ENCODE data around the gene BAIAP2L1.

- TF ChIP-seq POLR2AphosphoS5 (IDR thresholded peaks at IDR 0.05; ENCODE audit: low read depth, low read length): no peak
- TF ChIP-seq POLR2A (IDR thresholded peaks at IDR 0.05; ENCODE audit: low read depth, low read length): no peak
- no peak for TF ChIP-seq SPI1 (IDR thresholded peaks at IDR 0.05; ENCODE audit: low read depth, low read length)
- TF ChIP-seq TAF1 (IDR thresholded peaks at IDR 0.05; ENCODE audit: low read depth, low read length): no peak
- TF ChIP-seq POU2F2 (IDR thresholded peaks at IDR 0.05; ENCODE audit: low read depth, low read length): no peak
- TF ChIP-seq PAX5 (IDR thresholded peaks at IDR 0.05; ENCODE audit: insufficient read depth, low read length, severe bottlenecking): no peak
Measured at GRCh38 chr7:98283127-98283886, 117.6 kb downstream of the BAIAP2L1 start.

Measured in GM12891 (cell line).